K562 (cell line): Measurements from ENCODE around the gene DHDDS. TPM values are rescaled to one million over a fixed set of nuclear protein-coding genes. Genes with fewer than 3 reads are reported as not detected.

Experiments used
- ARHGAP35 ChIP-seq: fragments of 450-650 bp; IDR thresholded peaks from 2 replicates; pipeline ENCODE4 v1.6.1; 2018; ENCODE audit not compliant: partially characterized antibody
- BRD4 ChIP-seq: fragments of 200-600 bp; sonication (generic); IDR thresholded peaks from 2 replicates; pipeline ENCODE4 v1.6.1; 2017; ENCODE audit warnings: inconsistent platforms
- ESRRA ChIP-seq: fragments of 450-650 bp; IDR thresholded peaks from 2 replicates; pipeline ENCODE4 v1.6.1; 2014; ENCODE audit warnings: low read depth, mild to moderate bottlenecking, moderate library complexity, borderline replicate concordance
- ILK ChIP-seq: fragments of 450-650 bp; IDR thresholded peaks from 2 replicates; pipeline ENCODE4 v1.6.1; 2016; ENCODE audit warnings: missing genetic modification characterization, low read depth, mild to moderate bottlenecking, missing compliant biosample characterization, moderate library complexity, borderline replicate concordance
- MEIS2 ChIP-seq: fragments of 450-650 bp; IDR thresholded peaks from 2 replicates; pipeline ENCODE4 v1.6.1; 2014; ENCODE audit warnings: mild to moderate bottlenecking; ENCODE audit not compliant: partially characterized antibody
- PHF20 ChIP-seq: fragments of 450-650 bp; IDR thresholded peaks from 2 replicates; pipeline ENCODE4 v1.6.1; 2018; ENCODE audit not compliant: partially characterized antibody
- RFX7 ChIP-seq: fragments of 250-450 bp; sonication (Bioruptor Pico); IDR thresholded peaks from 2 replicates; pipeline ENCODE4 v1.5.1; 2021; ENCODE audit warnings: mild to moderate bottlenecking
- ZNF121 ChIP-seq: sonication (generic); formaldehyde crosslinking; conservative IDR thresholded peaks from 2 replicates; pipeline ENCODE4 v1.8.0; 2022; ENCODE audit warnings: missing genetic modification reagents
- polyA plus RNA-seq, 8 experiments: library from polyadenylated mRNA; depleted of rRNA in 4 of 8; stranded (reverse) in 5 of 8; unstranded in 3 of 8; fragments of >200 nt; fragmentation: Nextera tagmentation in 2 of 8; fragmentation: Illumina TruSeq in 1 of 8; extraction: Ambion mirVana in 2 of 8; extraction: Trizol in 1 of 8; gene quantifications; 2 replicates each; pipeline versions ENCODE4 v1.2.1 to v1.2.3, GENCODE V29; 2011 to 2014; ENCODE audit warnings: inconsistent platforms in 1 of 8, missing spikeins in 1 of 8
- total RNA-seq, 7 experiments: library from RNA; depleted of rRNA in 6 of 7; stranded (reverse); fragments of >200 nt in 6 of 7; fragmentation: Illumina TruSeq in 2 of 7; extraction: Trizol in 2 of 7; gene quantifications; 2 replicates each; pipeline versions ENCODE4 v1.2.1 to v1.2.3, GENCODE V29; 2011 to 2021; ENCODE audit warnings: low replicate concordance in 1 of 7
- TF ChIP-seq, protein P1 (sequence below): fragments of 200-400 bp; formaldehyde crosslinking; IDR thresholded peaks from 2 replicates; pipeline ENCODE4 v1.6.1; 2017; ENCODE audit warnings: mild to moderate bottlenecking, low read depth, low read length, moderate library complexity
- TF ChIP-seq, protein P2 (sequence below): sonication (generic); formaldehyde crosslinking; IDR thresholded peaks from 2 replicates; pipeline ENCODE4 v1.8.0; 2022; ENCODE audit warnings: mild to moderate bottlenecking, missing genetic modification reagents
- TF ChIP-seq, protein P3 (sequence below), 2 experiments: fragments of 450-650 bp in 1 of 2; IDR thresholded peaks; 2 replicates each; pipeline ENCODE4 v1.6.1; 2011 to 2017; ENCODE audit warnings: low read depth in 2 of 2, antibody characterized with exemption in 1 of 2, borderline replicate concordance in 1 of 2, low read length in 1 of 2, mild to moderate bottlenecking in 1 of 2, mixed read lengths in 1 of 2; ENCODE audit not compliant: control insufficient read depth in 1 of 2

Gene DHDDS
- total and polyA plus RNA-seq, 9 of the 15 experiments (the other 6 are each of a cell fraction or from before 2014, with no cell fraction given) = 33.3 to 55.0 (median 44.3) TPM

DNA sequence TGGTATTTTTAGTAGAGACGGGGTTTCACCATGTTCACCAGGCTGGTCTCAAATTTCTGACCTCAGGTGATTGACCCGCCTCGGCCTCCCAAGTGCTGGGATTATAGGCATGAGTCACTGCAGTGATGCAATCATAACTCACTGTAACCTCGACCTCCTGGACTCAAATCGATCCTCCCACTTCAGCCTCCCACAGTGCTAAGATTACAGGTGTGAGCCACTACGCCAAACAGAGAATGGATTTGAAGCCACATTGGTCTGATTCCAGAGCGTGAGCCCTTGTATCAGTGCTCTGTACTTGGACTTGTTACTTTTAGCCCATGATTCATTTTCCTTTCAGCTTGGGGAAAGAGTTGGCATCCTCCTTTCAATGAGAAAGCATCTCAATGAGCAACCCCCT, 44.7 kb upstream of the DHDDS start (continued):
- TF ChIP-seq, protein P1, sequence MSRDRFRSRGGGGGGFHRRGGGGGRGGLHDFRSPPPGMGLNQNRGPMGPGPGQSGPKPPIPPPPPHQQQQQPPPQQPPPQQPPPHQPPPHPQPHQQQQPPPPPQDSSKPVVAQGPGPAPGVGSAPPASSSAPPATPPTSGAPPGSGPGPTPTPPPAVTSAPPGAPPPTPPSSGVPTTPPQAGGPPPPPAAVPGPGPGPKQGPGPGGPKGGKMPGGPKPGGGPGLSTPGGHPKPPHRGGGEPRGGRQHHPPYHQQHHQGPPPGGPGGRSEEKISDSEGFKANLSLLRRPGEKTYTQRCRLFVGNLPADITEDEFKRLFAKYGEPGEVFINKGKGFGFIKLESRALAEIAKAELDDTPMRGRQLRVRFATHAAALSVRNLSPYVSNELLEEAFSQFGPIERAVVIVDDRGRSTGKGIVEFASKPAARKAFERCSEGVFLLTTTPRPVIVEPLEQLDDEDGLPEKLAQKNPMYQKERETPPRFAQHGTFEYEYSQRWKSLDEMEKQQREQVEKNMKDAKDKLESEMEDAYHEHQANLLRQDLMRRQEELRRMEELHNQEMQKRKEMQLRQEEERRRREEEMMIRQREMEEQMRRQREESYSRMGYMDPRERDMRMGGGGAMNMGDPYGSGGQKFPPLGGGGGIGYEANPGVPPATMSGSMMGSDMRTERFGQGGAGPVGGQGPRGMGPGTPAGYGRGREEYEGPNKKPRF = no peak
- TF ChIP-seq, protein P2, sequence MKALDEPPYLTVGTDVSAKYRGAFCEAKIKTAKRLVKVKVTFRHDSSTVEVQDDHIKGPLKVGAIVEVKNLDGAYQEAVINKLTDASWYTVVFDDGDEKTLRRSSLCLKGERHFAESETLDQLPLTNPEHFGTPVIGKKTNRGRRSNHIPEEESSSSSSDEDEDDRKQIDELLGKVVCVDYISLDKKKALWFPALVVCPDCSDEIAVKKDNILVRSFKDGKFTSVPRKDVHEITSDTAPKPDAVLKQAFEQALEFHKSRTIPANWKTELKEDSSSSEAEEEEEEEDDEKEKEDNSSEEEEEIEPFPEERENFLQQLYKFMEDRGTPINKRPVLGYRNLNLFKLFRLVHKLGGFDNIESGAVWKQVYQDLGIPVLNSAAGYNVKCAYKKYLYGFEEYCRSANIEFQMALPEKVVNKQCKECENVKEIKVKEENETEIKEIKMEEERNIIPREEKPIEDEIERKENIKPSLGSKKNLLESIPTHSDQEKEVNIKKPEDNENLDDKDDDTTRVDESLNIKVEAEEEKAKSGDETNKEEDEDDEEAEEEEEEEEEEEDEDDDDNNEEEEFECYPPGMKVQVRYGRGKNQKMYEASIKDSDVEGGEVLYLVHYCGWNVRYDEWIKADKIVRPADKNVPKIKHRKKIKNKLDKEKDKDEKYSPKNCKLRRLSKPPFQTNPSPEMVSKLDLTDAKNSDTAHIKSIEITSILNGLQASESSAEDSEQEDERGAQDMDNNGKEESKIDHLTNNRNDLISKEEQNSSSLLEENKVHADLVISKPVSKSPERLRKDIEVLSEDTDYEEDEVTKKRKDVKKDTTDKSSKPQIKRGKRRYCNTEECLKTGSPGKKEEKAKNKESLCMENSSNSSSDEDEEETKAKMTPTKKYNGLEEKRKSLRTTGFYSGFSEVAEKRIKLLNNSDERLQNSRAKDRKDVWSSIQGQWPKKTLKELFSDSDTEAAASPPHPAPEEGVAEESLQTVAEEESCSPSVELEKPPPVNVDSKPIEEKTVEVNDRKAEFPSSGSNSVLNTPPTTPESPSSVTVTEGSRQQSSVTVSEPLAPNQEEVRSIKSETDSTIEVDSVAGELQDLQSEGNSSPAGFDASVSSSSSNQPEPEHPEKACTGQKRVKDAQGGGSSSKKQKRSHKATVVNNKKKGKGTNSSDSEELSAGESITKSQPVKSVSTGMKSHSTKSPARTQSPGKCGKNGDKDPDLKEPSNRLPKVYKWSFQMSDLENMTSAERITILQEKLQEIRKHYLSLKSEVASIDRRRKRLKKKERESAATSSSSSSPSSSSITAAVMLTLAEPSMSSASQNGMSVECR (CRISPR knock-in tag) = peak; percentile 16; the same call in 1 of the 2 replicates
- peak; percentile 46; the same call in 1 of the 2 replicates for TF ChIP-seq ESRRA
- TF ChIP-seq RFX7 (CRISPR knock-in tag) = no peak
- no peak for TF ChIP-seq BRD4
- no peak for TF ChIP-seq ARHGAP35
- TF ChIP-seq PHF20 = no peak
- TF ChIP-seq, protein P3, sequence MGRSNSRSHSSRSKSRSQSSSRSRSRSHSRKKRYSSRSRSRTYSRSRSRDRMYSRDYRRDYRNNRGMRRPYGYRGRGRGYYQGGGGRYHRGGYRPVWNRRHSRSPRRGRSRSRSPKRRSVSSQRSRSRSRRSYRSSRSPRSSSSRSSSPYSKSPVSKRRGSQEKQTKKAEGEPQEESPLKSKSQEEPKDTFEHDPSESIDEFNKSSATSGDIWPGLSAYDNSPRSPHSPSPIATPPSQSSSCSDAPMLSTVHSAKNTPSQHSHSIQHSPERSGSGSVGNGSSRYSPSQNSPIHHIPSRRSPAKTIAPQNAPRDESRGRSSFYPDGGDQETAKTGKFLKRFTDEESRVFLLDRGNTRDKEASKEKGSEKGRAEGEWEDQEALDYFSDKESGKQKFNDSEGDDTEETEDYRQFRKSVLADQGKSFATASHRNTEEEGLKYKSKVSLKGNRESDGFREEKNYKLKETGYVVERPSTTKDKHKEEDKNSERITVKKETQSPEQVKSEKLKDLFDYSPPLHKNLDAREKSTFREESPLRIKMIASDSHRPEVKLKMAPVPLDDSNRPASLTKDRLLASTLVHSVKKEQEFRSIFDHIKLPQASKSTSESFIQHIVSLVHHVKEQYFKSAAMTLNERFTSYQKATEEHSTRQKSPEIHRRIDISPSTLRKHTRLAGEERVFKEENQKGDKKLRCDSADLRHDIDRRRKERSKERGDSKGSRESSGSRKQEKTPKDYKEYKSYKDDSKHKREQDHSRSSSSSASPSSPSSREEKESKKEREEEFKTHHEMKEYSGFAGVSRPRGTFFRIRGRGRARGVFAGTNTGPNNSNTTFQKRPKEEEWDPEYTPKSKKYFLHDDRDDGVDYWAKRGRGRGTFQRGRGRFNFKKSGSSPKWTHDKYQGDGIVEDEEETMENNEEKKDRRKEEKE (IDR thresholded peaks at IDR 0.05; ENCODE audit: borderline replicate concordance in 1 of 2, control insufficient read depth in 1 of 2, low read depth in 2 of 2, low read length in 1 of 2) = no peak
- TF ChIP-seq MEIS2 = peak; percentile 18
- TF ChIP-seq ILK (tag) = no peak
- no peak for TF ChIP-seq ZNF121 (CRISPR knock-in tag)
